Activated CD4-positive, alpha-beta T cell treated with anti-CD3 and anti-CD28 coated beads, Interleukin-2, Interleukin-4, amounts not matched to agents 100 ng/mL and 50 ng/mL, durations not matched to agents 16 hours and 8 hours (primary cell): Measurements from ENCODE around the gene CELF2.
"Not testable (repeated sequence)": the region's sequence is repeated elsewhere in the genome, so short reads cannot be mapped to it uniquely, and the experiment has no call there.

Experiments
- DNase-seq: peaks from one replicate; pipeline ENCODE4 v3.0.0-alpha.2; 2020; ENCODE audit warnings: low spot score

The CELF2 gene

GRCh38 chr10:11330383-11331045, 312.8 kb downstream of the CELF2 start:
- DNase-seq = no peak

GRCh38 chr10:11331046-11331577, 313.4 kb downstream of the CELF2 start:
- no peak for DNase-seq

- no peak for DNase-seq
These were observed 314.1 kb downstream of the CELF2 start for GRCh38 chr10:11331726-11332125.

- DNase-seq = no peak
These were observed 315.2 kb downstream of the CELF2 start for GRCh38 chr10:11332846-11333245.

- DNase-seq = no peak
These were observed 316.8 kb downstream of the CELF2 start for GRCh38 chr10:11334436-11334835.

- no peak for DNase-seq
These were observed 317.5 kb downstream of the CELF2 start for GRCh38 chr10:11335167-11335652.

DNA sequence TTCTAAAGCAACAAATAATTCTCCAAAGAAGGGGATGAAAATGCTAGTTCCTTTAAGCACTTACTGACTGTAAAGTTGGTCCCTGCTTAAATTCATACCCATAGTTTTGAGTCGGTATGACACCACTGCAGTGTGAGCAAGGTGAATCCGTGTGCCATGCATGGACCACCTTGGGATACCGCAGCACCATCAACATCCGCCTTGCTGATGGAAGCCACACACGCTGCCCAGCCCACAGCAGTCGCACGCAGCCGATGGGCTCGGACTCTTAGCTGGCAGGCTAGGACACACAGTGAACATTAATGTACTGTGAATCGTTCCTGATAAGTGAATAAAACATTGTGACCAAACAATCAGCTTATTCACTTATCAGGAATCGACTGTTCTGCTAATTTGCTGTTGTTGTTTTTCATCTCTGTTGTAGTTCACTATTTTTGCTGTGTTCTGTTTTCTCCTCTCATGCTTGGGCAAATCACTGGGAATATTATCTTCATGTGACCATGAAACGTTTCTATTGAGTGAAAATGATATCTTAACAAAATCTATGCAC, 318.3 kb downstream of the CELF2 start:
- no peak for DNase-seq

- no peak for DNase-seq
These were observed 319.1 kb downstream of the CELF2 start for GRCh38 chr10:11336722-11337162.

GRCh38 chr10:11337516-11337915, 319.8 kb downstream of the CELF2 start:
- no peak for DNase-seq

DNA sequence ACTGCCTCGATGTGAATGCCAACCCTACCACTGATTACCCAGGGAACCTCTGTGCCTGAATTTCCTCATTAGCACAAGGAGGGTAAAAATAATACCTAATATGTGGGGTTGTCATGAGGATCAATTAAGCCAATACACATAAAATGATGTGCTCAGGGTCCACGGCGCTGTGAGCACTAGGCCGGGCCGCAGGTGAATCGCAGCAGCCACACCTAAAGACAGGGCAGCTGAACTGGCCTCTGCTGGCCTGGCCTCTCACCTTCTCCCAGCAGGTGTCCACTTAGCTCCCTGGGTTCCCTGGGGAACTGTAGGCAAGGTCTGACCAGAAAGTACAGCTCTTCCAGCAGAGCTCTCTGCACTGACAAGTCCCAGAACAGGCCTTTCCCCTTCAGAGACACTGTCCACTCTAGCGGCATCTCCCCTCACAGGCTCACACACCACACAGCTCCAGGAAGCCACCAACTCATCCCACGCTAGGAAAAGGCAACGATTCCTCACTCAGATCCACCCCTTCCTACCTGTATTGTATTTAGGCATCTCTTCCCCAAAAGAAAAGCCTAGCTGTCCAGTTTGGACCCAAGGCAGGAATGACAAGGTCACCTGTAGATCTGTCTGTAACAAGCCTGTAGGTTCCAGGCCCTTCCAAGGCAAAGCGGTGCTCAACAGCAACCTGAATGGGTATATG, 320.6 kb downstream of the CELF2 start:
- no peak for DNase-seq

DNA sequence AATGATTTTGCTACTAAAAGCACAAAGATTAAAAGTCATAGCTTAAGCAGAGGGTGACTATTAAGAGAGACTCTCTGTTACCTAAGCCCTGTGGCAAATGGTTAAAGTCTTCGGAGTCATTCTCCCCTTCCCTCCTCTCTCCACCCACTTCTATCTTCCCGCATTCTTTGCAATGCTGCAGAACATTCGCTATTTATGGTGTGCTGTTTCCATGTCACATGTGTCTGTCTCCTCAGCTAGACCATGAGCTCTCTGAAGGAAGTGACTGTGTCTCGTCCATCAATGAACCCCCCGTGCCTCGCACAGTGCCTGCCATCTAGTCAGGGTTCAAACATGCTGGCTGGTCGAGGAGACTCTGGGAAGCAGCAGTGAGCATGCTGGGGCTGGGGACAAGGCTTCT, 321.3 kb downstream of the CELF2 start:
- no peak for DNase-seq

- DNase-seq = no peak
These were observed 322.0 kb downstream of the CELF2 start for GRCh38 chr10:11339660-11340059.

GRCh38 chr10:11341283-11341960, 323.8 kb downstream of the CELF2 start:
- no peak for DNase-seq

DNA sequence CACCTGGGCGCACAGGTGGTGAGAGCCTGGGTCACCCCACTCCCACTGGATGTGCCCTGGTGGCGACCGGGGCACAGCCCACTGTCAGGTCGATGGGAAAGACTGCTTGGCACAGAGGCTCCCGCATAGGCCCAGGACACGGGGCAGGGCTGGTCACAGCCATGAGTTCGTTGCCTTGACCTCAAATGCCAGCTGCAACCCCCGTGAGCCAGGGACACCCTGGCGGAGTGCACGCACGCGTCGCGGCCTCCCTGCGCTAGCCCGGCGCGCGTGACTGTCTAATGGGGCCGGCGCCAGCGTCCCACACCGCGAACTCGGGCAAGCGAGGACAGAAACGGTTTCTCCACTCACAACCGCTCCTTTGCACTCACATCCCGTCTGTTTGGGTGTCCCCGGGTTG, 326.4 kb downstream of the CELF2 start:
- DNase-seq = no peak

GRCh38 chr10:11344550-11344949, 326.9 kb downstream of the CELF2 start:
- no peak for DNase-seq

DNA sequence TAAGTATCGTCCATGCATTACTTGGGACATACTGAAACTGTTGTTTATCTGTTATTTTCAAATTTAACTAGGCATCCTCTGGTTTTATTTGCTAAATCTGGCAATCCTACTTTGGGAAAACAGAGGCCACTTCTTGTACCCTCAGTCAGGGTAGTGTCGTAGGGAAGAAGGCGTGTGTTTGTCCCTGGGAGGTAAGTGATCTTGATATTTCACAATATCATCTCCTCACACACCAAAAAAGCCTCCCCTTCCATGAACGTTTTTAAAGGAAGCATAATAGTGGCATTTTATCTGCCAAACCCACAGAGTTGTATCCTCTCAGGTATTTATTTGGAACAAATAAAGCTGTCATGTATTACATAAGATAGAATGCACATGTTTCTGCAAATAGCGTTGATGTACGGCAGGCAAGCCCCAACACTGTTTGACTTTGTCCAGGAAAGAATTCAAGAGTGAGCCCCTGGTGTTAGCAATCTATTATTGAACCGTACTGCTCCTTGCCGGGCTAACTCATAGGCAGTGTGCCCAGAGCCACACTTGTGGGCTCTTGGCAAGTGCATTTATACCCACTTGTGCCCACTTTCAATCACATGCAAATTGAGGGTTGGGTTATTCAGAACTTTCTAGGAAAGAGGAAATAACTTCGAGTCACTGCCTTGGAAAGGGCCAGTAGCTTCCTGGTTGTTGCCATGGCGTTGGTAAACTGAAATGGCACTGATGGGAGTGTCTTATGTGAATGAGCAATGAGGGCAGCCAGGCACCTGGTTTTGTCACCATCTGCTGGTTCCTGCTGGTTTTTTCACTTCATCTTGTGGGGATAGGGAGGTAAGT, 327.8 kb downstream of the CELF2 start:
- DNase-seq = peak; percentile 6

DNA sequence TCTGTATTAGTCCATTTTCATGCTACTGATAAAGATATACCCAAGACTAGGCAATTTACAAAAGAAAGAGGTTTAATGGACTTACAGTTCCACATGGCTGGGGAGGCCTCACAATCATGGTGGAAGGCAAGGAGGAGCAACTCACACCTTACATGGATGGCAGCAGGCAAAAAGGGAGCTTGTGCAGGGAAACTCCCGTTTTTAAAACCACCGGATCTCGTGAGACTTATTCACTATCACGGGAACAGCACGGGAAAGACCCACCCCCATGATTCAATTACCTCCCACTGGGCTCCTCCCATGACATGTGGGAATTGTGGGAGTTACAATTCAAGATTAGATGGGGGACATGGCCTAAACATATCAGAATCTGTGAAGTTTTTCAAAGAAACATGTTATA, 329.9 kb downstream of the CELF2 start:
- not testable (repeated sequence) for DNase-seq

- no peak for DNase-seq
These were observed 334.1 kb downstream of the CELF2 start for GRCh38 chr10:11351801-11352200.

DNA sequence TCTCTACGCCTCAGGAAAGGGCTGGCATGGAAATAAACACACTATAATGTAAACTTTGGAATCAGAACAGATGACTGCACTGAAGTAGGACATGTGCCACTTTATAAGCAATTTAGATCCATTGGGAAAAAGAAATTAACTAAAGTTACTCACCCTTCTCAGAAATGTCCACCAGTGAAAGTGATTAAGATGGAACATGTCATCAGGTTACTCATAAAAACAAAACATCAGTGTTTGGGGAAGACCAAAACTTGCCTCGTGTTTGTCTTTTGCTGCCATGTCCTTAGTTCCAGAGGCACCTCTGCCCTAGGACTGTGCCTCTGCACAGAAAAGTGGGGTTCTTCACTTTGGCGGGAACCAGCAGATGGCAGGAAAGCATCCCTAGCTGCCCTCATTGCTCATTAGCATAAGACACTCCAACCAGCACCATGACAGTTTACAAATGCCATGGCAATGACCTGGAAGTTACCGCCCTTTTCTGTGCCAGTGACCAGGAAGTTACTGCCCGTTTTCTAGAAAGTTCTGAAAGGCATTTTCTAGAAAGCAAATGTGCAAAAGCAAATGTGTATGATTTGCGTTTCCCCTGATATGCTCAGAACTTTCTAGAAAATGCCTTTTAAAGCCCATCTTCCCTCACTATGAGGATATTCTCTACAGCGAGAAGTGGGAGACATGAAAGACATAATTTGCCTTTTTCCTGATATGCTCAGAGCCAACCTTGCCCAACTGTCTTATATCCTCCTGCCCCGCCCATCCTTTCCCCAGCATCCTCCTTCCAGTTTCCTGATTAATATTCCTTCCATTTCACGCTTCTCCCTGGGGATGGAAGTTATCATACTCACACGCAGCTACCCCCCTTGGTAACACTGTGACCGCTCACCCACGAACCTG, 335.6 kb downstream of the CELF2 start:
- no peak for DNase-seq

DNA sequence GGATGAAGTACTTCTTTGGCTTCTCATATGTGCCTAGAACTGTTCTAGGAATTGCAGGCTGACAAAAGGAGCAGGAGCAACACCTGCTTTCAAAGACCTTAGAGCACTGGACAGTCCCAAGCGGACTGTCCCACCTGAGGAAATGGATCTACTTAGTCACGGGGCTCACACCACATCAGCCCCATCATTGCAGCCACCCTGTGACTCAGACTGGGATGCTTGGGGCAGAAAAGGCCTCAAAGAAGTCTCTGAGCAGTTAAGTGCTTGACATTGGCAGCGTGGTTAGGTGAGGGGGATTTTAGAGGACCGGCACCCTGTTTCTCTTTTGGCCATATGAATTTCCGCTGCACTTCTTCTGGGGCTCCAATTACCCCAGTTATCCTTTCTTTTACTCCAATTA, 337.2 kb downstream of the CELF2 start:
- no peak for DNase-seq

- no peak for DNase-seq
These were observed 337.9 kb downstream of the CELF2 start for GRCh38 chr10:11355592-11355991.
